Caco-2 (cell line): ENCODE measurements around the gene ZRSR2. TPM values are rescaled to one million over a fixed set of nuclear protein-coding genes. Genes with fewer than 3 reads are reported as not detected.

Experiments
- BruUV-seq: library from RNA; stranded (reverse); fragments of 400-500 nt; replicated peaks from 2 replicates; lab custom pipeline; 2021; lab: Mats Ljungman, UMichigan
- CTCF ChIA-PET: fragments of 300-600 bp; sonication (Branson Sonifier 250); formaldehyde crosslinking; loops from one replicate; lab custom pipeline; 2022; ENCODE audit warnings: antibody characterized with exemption; lab: Charles Lee
- POLR2A ChIA-PET: fragments of 300-600 bp; sonication (Branson Sonifier 250); formaldehyde crosslinking; loops from one replicate; lab custom pipeline; 2022; ENCODE audit warnings: antibody characterized with exemption; lab: Charles Lee
- DNase-seq, 2 experiments: peaks; one replicate each; pipeline versions ENCODE4 v3.0.0 to v3.0.0-alpha.2; 2020 to 2022
- H3K27me3 ChIP-seq: replicated peaks from 2 replicates; pipeline ENCODE4 v1.6.0; 2011; ENCODE audit warnings: low read length; ENCODE audit not compliant: control insufficient read depth, insufficient read depth
- H3K36me3 ChIP-seq: 2 replicates; pipeline ENCODE4 v1.5.1; 2011; ENCODE audit warnings: low read length; ENCODE audit not compliant: control insufficient read depth, insufficient read depth
- H3K4me1 ChIP-seq: fragments of 250-450 bp; sonication (Bioruptor Pico); 2 replicates; pipeline ENCODE4 v1.5.1; 2020; ENCODE audit warnings: mild to moderate bottlenecking
- H3K4me3 ChIP-seq: 2 replicates; pipeline ENCODE4 v1.5.1; 2011; ENCODE audit warnings: low read depth, mild to moderate bottlenecking, control low read depth, low read length
- H3K9me3 ChIP-seq: fragments of 250-450 bp; sonication (Bioruptor Pico); 2 replicates; pipeline ENCODE4 v1.5.1; 2020; ENCODE audit warnings: mild to moderate bottlenecking, moderate library complexity
- H3K27ac Mint-ChIP-seq: one replicate; pipeline ENCODE4 v1.8.0; 2022; ENCODE audit warnings: mixed read lengths; ENCODE audit not compliant: unreplicated experiment
- H3K27me3 Mint-ChIP-seq: one replicate; pipeline ENCODE4 v1.8.0; 2022; ENCODE audit warnings: mixed read lengths; ENCODE audit not compliant: insufficient read depth, unreplicated experiment
- H3K36me3 Mint-ChIP-seq: one replicate; pipeline ENCODE4 v1.8.0; 2022; ENCODE audit warnings: mild to moderate bottlenecking, mixed read lengths; ENCODE audit not compliant: insufficient read depth, unreplicated experiment
- H3K4me1 Mint-ChIP-seq: one replicate; pipeline ENCODE4 v1.8.0; 2022; ENCODE audit warnings: low read depth, mixed read lengths; ENCODE audit not compliant: unreplicated experiment
- H3K4me3 Mint-ChIP-seq: one replicate; pipeline ENCODE4 v1.8.0; 2022; ENCODE audit warnings: mild to moderate bottlenecking, moderate library complexity, mixed read lengths; ENCODE audit not compliant: unreplicated experiment
- H3K9me3 Mint-ChIP-seq: one replicate; pipeline ENCODE4 v1.8.0; 2022; ENCODE audit warnings: mixed read lengths; ENCODE audit not compliant: unreplicated experiment
- intact Hi-C: fragments of 100-400 bp; cut with micrococcal nuclease; formaldehyde crosslinking; loops from one replicate; pipeline ENCODE4 v1.10.0; 2022; ENCODE audit not compliant: unreplicated experiment
- total RNA-seq: library from RNA; stranded (reverse); gene quantifications from 2 replicates; pipeline ENCODE4 v1.2.3, GENCODE V29; 2022
- TF ChIP-seq, protein P1 (sequence below), 2 experiments: fragments of 200-600 bp in 1 of 2; IDR thresholded peaks; 1 replicate in 1 of 2; 2 replicates in 1 of 2; pipeline versions ENCODE4 v1.5.1 to v1.8.0; 2011 to 2022; ENCODE audit warnings: antibody characterized with exemption in 1 of 2, control low read depth in 1 of 2, inconsistent platforms in 1 of 2, low read depth in 1 of 2, low read length in 1 of 2, mild to moderate bottlenecking in 1 of 2, moderate library complexity in 1 of 2; ENCODE audit not compliant: insufficient read depth in 1 of 2, severe bottlenecking in 1 of 2, unreplicated experiment in 1 of 2

Gene ZRSR2
- total RNA-seq, 1 experiment from 2014 or later, result 8.1 TPM

DNA sequence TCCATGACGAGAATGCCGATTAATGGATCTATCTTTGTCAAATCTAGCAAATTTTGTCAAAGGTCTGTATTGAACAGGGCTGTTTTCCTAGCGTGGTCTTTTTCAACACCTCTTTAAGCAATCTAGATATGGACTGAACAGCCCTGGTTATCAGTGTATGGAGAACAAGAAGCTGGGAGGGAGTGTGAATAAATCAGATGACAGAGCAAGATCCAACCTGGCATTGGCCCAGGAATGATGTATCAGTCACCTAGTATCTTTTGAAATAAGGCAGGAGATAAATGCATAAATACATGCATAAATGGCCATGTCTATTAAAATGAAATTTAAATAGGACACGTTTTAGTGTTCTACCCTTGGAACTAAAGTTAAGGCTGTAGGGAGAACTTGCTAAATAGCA, 80.0 kb downstream of the ZRSR2 start:
- TF ChIP-seq, protein P1, sequence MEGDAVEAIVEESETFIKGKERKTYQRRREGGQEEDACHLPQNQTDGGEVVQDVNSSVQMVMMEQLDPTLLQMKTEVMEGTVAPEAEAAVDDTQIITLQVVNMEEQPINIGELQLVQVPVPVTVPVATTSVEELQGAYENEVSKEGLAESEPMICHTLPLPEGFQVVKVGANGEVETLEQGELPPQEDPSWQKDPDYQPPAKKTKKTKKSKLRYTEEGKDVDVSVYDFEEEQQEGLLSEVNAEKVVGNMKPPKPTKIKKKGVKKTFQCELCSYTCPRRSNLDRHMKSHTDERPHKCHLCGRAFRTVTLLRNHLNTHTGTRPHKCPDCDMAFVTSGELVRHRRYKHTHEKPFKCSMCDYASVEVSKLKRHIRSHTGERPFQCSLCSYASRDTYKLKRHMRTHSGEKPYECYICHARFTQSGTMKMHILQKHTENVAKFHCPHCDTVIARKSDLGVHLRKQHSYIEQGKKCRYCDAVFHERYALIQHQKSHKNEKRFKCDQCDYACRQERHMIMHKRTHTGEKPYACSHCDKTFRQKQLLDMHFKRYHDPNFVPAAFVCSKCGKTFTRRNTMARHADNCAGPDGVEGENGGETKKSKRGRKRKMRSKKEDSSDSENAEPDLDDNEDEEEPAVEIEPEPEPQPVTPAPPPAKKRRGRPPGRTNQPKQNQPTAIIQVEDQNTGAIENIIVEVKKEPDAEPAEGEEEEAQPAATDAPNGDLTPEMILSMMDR (IDR thresholded peaks at IDR 0.05; ENCODE audit: insufficient read depth in 1 of 2, low read depth in 1 of 2, low read length in 1 of 2, severe bottlenecking in 1 of 2, unreplicated experiment in 1 of 2), result no peak
- no peaks in the 10 kb centered on the region for H3K36me3 Mint-ChIP-seq
- Histone ChIP-seq H3K4me3 (no peak overlapping the region), H3K36me3 (no peaks in the 10 kb centered on the region), H3K9me3 (no peaks in the 10 kb centered on the region), H3K27me3 (no peaks in the 10 kb centered on the region), H3K4me1 (no peaks in the 10 kb centered on the region)
- ChIA-PET POLR2A (no interaction called here), CTCF (no interaction called here)
- no peaks in the 10 kb centered on the region for H3K4me1 Mint-ChIP-seq
- H3K9me3 Mint-ChIP-seq, result no peaks in the 10 kb centered on the region
- intact Hi-C loops, result no loop called here
- no peak for DNase-seq
- H3K27me3 Mint-ChIP-seq, result peaks cover 11% of the 10 kb centered on the region
- BruUV-seq, result no TSS peak
- no peak overlapping the region for H3K27ac Mint-ChIP-seq
- no peak overlapping the region for H3K4me3 Mint-ChIP-seq

Other genes with a start within 250 kb of the ZRSR2 start
- 1.8 and 2.7 TPM in 2 replicates for gene ACE2, start 189.5 kb upstream of the ZRSR2 start, total RNA-seq
- 1.7 and 2.1 TPM in 2 replicates for gene CLTRN, start 125.7 kb upstream of the ZRSR2 start, total RNA-seq
- 4.1 and 4.2 TPM in 2 replicates for gene CA5B, start 52.2 kb upstream of the ZRSR2 start, total RNA-seq
- gene AP1S2, start 64.3 kb downstream of the ZRSR2 start, total RNA-seq, result 18.4 and 18.6 TPM in 2 replicates